Activated effector memory CD4-positive, alpha-beta T cell treated with Interleukin-2 at 50 U/mL for 16 hours (primary cell): Measurements from ENCODE around the gene SLIT3.

Experiments used
- DNase-seq: peaks from one replicate; pipeline ENCODE4 v3.0.0-alpha.2; 2020

SLIT3 gene

DNA sequence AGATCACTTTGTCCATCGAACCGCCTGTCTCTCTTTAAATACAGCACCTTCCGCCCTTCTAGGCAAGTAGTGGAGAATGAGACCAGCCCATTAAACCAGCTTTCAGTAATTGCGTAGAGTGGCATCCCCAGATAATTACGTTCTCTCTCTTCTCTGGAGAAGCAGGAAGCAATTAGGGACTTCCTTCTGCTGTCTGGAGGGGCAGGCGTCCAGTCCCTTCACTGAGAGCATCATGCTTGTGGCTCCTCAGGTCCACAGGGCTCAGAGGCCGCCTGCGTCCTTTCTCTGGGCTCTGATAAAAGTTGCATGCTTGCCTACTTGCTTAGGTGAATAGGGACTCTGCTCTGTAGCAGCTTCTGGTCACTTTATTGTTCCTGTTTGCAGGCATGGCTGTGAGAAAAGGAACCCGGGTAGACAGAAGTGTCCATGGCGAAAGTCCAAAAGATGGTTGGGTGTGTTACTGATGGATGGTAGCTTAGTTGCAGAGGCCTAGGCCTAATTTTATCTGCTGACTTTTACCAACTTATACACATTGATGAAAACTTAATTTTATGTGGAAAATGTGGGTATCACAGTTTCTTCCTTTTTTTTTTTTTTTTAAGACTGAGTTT is 422.7 kb downstream of the SLIT3 start:
- DNase-seq, result no peak

DNA sequence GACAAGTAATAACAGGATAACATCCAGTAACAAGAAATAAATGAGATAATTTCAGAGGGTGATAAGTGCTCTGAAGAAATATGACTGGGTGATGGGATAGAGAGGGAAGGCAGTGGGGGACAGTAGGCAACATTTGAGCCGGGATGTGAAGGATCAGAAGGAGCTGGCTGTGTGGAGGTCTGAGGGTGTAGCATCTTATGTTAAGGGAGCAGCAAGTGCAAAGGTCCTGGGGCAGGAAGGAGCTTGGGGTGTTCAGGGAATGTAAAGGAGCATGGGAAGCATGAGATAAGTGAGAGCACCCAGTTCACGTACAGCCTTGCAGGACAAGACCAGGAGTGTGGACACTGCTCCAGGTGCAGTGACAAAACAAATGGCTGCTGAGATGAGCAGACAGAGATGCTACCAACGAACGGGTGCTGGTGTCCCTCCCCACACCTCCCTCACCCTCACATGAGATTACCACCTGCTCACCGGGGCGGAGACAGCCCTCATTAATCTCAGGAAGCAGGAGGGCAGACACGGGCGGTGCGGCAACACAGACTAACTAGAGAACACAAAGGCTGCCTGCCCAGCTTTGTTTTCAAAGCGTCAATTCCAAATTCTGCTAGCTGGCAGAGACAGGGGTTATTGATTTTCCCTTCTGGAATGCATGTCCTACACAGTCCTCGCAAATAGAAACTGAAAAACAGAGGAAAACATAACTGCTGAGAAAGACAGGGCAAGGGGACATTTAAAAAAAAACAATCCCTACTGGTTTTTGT is 423.6 kb downstream of the SLIT3 start:
- DNase-seq, result no peak

DNA sequence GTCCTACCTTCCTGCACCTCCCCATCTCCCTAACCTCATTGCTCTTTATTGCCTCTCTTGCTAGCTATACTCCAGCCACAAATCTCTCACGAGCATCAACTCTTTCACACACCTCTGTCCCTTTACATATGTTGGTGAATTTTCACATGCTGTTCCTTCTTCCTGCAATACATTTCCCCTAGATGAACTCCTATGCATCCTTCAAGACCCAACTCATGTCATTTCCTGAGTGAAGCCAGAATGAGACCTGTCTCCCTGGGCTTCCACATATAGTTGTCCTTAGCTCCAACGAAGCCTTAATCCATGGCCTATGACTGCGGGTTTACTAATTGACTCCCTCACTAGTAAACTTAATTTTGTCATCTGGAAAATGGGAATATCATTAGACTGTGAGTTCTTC is 424.5 kb downstream of the SLIT3 start:
- DNase-seq, result no peak

DNA sequence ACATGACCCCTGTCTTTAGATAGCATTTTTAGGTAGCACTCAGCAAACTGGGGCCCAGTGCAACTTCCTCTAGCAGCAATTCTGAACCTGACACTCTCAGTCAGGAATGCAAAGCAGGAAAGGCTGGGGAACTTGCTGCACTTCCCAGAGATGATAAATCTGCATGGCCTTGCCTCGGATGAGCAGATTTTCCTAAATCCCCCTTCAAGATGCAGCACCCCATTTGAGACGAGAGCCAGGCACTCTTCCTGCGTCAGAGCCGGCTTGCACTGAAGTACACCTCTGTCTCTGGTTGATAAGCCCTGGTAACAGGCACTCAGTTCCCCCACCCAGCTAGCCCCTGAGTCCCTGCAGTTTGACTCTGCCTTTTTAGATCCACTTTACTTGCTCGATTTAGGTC is 425.1 kb downstream of the SLIT3 start:
- DNase-seq, result no peak

DNA sequence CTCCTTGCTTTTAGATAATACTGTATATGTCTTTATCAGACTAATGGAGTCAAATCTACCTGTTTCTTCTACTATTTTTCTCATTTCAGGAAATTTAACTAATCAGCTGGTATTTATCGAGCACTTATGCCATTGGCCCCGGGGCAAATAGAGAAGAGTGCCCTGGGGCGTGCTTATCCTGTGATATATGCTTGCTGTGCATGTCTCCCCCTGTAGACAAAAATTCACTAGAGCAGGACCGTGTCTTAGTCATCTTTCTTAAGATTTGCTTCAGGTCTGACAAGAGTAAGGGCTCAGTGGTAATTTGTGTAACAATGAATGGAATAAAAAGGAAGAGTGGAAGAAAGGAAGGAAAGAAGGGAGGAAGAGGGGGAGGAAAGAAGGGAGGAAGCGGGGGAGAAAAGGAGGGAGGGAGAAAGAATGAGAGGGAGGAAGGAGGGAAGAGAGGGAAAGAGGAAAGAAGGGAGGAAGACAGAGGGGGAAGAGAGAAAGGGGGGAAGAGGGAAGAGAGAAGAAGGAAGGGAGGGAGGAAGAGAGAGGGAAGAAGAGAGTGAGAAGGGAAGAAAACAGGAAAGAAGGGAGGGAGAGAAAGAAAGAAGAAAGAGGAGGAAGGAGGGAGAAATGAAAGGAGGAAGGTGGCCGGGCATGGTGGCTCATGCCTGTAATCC is 426.1 kb downstream of the SLIT3 start:
- DNase-seq, result no peak

DNA sequence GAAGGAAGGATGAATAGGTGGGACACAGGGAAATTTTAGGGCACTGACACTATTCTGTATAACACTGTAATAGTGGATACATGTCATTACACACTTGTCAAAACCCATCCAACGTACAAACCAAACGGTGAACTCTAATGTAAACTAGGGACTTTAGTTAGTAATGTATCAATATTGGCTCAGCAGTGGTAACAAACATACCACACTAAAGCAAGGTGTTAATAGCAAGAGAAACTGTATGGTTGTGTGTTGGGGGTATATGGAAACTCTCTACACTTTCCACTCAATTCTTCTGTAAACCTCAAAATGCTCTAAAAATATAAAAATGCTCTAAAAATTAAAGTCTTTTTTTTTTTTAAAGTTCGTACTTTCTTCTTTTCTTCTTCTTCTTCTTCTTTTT is 428.7 kb downstream of the SLIT3 start:
- DNase-seq, result no peak

DNA sequence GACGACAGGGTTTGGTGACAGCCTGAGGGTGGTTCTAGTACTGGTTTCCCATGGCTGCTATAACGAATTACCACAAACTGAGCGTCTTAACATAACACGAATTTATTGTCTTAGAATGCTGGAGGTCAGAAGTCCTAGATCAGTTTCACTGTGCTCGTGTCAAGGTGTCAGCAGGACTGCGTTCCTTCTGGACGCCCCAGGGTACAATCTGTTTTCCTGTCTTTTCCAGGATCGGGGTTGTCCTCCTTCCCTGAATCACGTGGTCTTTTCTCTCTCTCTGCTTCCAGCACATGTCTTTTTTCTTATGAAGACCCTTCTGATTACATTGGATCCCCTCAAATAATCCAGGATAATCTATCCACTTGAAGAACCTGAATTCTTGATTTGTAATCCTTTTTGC is 430.0 kb downstream of the SLIT3 start:
- DNase-seq, result no peak

DNA sequence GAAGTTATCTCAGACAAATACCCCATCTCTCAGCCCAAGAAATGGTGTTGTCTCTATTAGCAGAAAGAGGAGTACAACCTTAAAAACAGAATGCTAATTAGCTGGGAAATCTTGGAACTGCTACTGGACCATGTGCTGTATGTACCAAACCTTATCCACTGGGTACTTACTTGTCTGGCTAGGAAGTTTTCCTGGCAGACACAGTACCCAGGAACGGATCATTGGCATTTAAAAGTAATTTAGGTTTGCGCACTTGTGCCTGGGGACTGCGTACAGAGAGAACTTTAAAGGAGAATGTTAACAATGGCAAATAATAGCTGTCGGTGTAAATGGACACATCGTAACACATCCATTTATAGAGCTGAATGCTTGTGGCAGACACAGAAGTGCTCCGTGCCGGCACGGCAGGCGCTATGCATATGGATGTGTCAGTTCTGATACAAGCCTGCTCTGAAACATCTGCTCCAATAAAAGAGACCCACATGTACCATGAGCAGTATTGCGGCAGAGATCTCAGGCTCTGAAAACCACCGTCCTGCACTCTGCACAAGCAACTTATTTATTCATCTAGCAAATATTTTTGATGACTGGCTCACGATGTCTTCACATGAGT is 431.2 kb downstream of the SLIT3 start:
- DNase-seq, result no peak

DNA sequence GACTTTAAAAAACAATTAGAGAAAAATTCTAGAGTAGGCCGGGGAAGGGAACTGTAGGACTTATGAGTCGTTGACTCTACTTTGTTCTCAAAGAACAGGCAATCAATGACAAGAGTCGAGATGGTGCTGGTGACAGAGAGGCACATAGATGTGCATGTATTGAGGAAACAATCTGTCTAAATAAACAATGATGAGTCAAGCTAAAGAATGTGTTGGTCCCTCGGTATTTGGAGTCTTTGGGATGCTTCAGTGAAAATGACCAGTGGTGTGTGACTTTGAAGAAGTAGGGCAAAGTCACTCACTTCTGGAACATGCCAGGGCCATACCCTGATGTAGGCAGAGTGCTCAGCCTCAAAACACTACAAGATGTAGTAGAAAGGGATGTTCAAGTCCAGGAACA is 433.7 kb downstream of the SLIT3 start:
- no peak for DNase-seq

DNA sequence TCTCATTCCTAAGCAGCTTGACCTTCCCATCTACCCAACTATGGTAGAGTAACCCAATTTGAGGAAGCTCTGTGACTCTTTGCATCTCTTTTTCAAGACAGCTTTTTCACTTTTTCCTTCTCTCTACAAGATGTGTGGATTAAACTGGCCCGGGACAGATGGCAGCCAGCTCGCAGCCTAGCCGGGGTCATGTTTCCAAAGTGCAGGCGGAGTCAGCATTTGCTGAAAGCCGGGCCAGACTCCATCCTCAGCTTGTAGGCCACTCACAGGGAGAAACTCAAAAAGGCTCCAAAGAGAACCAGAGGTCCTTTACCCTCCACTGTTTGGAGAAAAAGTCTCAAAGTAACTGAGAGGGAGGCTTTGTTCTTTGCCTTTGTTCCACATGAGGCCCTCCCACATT is 435.0 kb downstream of the SLIT3 start:
- no peak for DNase-seq

DNA sequence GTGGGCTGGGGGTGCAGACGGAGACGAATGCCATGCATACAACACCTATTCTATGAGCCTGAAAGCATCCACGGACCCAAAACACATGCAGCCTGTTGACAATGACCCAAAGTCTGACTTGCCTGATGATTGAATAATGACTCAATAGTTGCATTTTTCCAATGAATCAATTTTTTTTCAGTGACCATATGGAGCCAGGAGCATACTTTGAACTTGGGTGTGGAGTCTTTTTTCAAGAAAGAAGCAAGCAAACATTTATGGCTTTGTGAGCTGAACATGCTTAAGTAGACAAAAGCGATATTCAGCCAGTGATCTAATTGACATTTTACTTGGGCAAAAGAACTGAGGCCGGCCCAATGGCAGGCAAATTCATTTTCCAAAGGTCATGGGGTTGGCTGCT is 437.9 kb downstream of the SLIT3 start:
- DNase-seq, result no peak

DNA sequence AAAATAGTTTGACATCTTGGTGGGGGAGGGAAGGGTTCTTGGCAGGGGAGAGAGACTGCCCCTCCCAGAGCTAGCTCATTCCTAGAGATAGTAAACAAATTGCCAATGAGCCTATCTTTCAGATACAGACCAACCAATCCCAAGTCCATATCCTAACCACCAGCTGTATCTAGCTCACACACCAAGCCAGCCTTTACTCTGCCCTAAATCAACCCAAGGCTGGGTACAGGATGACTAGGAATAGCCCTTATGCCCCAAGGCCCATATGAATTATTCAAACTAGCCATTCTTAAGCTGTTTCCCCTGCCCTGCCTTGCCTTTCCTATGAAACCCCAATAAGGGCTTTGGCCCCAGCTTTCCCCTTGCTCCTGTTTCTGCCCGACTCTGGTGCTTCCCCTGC is 440.4 kb downstream of the SLIT3 start:
- DNase-seq, result no peak

DNA sequence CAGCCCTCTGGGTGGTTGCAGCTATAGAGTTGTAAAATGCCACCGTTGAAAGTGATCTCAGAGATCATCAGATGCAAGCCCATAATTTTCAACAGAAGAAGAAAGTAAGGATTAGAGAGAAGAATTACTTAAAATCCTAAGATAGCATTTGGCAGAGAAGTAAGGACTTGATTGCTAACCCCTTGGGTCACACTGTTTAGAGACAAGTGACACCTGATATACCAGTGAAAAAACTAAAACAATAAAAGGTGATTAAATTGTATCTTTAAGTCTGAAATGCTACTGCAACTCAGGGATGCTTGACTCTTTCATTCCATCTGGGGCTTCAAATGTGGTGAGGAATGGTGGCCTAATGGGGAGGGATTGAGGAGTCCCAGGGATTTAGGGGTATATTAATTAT is 440.9 kb downstream of the SLIT3 start:
- DNase-seq, result no peak

DNA sequence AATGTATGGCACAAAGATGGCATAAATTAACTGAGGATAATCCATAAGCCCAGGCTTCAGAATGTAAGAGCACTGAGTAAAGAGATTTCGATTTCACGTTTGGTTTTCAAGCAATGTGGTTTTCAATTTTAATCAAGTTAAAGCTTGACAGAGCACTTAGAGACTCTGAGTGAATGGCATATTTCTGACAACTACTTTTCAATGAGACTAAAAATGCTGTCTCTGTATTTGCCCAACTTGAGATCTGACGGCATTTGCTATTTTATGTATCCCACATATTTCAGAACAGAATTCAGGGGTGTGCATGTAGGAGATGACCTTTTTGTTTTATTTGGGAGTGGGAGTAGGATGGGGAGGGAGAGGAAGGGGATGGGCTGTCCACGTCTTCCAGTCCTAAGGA is 441.5 kb downstream of the SLIT3 start:
- no peak for DNase-seq

DNA sequence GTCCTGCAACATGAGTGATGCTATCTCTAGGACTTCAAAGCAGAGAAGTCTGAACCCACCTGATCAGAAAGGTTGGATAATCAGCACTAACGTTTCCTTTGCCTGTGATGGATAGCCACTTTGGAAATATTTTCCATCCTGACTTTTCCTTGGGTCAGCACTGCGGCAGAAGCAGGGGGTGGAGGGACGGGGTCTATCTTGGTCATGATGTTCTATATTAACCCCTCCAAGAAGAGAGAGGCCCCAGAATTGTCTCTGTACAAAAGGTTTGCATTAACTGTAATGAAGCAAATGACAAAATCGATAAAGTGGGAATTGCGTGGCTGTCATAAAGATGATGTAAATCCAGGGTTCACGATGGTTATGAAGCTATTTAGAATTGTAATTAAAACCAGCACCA is 441.9 kb downstream of the SLIT3 start:
- DNase-seq, result no peak

DNA sequence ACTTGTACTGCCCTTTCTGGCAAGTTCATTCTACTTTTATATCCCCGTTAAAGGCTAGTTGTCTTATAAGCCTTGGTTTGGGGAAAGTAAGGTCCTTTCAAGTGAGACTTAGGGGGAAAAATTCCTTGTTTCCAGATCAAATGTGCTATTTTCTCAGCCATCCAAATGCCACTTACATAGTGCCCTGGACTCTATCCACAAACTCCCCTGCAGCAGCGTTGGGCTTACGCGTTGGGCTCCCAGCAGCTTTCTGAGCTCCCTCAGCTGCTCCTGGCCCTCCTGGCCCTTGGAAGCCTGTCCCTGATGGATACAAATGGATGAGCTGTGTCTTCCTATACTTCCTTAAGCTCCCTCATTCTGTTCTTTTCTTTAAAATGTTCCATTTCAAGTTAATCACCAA is 442.6 kb downstream of the SLIT3 start:
- DNase-seq, result no peak

DNA sequence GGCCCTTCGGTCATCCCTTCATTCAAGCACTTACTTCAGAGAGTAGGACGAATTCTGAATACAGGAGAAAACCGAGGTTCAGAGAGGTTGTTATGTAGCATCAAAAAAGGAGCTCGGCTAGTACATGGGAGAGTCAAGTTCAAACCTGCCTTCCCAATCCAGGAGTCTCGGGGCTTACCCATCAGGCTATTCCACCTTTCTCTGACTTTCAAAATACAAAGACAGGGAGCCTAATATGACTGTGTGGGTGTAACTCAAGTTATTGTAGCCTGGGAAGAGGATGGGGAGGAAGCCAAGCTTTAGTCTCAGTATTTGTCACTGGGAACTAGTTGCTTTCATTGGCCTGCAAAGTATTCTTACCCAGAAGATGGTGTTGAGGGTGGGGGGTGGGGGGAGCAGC is 447.0 kb downstream of the SLIT3 start:
- no peak for DNase-seq

DNA sequence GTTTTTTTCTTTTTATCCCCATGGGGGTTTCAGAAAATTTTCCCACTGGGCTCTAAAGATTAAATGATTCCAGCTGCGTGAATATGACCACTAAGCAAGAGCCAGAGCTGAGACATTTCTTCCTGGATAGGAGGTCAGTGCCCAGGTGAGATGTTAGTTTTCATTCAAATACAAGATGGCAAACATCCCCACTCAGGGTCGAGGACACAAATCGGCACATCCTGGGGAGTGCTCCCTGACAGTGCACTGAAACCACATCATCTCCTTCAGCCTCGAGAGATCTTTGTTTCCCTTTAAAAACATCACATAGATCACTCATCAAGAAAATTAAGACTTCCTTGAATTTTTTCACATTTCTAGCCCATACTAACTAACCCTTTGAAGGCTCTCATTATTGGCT is 448.6 kb downstream of the SLIT3 start:
- no peak for DNase-seq

DNA sequence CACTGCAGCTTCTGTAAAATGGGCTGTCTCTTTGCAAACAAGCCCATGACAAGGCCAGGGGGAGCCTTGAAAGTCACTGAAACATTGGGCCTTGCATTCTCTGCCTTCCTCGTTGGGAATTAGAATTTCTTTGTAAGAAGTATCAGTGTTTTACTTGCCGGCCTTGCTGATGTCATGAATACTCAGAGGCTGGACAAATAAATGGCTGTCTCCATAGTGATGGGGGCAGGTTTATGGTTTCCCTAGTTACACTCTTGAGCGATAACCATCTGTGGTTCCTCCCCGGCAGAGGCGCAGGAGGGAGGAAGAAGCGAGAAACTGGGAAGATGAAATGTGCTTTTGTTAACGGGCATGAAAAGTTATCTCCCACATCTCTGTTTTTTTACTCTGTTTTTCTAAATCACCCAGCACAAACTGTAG is 449.0 kb downstream of the SLIT3 start:
- no peak for DNase-seq

DNA sequence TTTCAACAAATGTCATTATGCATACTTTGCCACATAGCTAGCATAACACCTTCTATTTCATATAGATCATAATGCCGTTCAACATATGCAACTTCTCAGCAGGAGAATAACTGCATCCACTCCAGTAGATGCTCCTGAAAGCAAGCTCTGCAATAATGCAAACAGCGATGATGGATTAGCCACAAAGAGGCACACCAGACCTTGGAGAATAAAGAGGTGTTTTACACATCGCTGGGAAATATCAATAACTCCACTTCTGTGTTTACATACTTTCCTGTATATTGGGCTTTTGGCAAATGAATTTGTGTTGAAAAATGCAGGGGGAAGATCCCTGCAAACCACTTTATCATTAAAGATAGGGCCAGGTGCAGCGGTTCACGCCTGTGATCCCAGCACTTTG is 450.3 kb downstream of the SLIT3 start:
- DNase-seq, result no peak

DNA sequence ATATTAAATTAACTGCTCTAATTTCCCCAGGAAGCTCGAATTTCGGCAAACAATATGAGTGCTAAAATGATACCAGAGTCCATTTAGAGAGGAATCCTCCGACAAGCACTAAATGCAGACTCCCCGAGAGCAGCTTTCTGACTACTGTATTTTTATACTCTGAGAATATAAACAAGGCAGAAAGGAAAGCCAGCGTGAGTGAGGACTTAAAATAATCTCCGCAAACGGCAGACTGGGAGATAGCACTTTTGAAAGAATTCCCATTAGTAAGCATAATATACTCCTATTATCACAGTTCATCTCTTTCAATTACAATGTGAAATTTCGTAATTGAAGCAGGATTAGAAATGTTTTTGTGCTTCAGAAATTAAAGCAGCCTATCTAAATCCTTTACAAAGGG is 452.4 kb downstream of the SLIT3 start:
- DNase-seq, result no peak

DNA sequence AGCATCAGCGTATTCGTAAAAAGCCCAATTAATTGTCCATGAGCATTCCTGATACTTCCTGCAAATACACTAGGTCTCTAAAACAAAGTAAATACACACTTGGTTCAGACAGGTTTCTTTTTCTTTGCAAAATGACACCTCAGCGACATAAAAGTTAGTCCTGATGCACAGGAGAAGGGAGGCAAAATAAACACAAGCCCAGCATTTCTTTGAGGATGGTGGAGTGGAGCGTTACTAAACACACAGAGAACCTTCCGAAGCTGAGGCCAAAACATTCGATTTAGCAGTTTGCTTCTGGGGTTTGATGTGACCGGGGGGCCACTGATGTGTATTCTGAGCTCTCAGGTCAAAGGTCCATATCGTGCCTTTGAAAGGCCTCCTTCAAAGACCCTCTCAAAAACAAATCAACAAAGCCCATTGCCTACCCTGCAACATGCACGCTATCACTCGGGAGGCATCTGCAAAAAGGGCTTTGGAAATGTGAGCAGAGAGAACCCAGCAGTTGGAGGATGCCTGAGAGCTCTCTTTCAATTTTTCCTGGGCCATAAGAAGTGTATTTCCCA is 453.3 kb downstream of the SLIT3 start:
- DNase-seq, result no peak

DNA sequence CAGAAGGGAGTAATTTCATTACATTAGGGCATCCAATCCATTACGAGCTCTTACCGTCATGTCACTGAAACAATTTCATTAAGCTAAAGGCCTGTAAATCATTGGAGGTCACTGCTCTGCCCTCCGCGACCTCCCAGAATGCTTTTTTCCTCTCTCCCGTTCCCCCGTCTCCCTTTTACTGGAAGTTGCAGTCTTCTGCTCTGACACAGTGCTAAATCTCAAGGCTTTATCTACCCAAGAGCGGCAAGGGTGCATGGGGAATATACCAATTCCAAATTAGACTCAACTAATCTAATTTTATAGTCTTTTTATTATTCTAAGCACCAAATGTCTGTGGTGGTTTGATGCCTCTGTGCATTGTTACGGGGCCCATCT is 456.0 kb downstream of the SLIT3 start:
- no peak for DNase-seq
